Fibroblast of gingiva (primary cell): ENCODE measurements around the gene NCK1.

Source experiments
- DNase-seq: peaks from one replicate; pipeline ENCODE4 v3.0.0-alpha.2; 2011; ENCODE audit warnings: low read depth

NCK1 gene

DNA sequence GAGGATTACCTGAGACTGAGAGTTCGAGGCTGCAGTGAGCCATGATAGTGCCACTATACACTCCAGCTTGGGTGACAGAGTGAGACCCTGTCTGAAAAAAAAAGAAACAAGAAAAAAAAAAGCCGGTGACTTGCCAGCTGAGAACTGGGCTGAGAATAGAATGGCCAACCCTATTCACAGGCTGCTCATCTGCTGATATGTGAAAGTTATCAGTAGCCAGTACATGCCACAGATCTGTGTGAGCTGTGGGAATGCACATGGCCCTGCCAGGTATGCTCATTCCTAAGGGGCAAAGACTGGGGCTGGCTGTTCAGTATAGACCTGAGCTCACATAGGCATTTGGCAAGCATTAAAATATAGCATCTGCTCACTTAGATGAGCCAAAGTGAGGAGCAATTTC lies 126.6 kb downstream of the NCK1 start:
- no peak for DNase-seq

DNA sequence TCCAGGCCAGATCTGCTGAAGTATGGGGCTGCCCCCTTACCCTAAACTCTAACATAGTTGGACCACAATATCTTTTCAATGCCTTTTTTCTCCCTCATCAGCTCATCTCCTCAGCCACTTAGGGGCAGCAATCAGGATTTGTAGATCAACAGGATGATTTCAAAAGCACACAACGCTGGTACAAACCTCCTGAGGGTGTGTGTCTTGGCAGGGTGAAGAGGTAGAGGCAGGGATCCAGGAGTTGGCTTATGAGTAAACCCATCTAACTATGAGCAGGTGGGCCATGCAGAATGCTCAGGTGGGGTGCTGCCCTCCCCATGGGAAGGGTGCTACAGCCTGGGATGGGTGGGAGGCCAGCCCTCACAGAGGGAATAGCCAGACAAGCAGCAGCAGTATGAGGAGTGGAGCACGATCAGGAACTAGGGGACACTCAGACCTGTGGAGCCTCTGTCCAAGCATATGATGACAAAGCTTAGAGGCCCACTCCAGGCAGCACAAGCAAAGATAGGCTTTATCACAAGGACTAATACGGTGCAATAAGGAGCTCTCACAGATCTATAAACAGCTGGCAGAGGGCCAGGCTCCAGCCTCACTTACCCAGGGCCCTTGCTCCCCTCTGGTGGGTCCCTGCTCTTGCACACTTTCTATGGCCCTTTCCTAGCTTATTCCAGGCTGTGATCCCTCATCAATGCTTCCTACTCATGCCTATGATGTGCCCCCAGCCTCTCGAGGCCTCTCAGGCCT lies 127.9 kb downstream of the NCK1 start:
- no peak for DNase-seq

DNA sequence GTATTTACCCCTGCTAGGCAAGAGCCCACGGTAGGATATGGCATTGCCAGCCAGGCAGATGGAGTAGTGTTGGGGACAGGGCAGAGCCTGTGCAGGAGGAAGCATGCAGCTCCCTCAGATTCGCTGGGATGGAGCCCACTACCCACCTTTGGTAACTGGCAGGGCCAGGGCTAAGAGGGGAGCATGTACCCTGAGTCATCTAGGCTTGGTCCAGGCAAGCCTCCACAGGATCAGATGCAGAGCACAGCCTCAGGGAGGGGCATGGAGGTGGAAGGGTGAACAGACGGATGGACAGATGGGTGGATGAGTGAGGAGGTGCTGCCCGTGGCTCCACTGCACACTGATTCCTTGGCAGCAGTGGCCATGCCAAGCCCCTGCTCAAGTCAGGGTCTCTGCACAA lies 128.8 kb downstream of the NCK1 start:
- DNase-seq: no peak

DNA sequence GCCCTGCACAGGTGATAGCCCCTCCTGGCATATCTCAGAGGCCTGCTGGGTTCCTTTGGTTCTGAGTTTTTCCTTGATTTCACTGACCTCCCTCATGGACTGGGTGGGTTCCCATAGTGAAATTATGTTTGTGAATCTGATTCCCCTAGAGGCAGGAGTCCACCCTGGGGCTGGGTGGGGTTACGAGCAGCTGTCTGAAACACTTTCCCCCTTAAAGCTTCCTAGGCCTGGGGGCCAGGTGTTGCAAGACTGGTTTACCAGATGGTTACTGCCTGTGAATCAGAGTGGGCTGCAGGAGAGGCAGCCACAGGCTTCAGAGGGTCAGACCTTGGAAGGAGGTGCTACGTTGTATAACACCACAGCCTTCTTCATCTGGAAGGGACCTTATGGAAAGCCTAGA lies 130.1 kb downstream of the NCK1 start:
- no peak for DNase-seq

DNA sequence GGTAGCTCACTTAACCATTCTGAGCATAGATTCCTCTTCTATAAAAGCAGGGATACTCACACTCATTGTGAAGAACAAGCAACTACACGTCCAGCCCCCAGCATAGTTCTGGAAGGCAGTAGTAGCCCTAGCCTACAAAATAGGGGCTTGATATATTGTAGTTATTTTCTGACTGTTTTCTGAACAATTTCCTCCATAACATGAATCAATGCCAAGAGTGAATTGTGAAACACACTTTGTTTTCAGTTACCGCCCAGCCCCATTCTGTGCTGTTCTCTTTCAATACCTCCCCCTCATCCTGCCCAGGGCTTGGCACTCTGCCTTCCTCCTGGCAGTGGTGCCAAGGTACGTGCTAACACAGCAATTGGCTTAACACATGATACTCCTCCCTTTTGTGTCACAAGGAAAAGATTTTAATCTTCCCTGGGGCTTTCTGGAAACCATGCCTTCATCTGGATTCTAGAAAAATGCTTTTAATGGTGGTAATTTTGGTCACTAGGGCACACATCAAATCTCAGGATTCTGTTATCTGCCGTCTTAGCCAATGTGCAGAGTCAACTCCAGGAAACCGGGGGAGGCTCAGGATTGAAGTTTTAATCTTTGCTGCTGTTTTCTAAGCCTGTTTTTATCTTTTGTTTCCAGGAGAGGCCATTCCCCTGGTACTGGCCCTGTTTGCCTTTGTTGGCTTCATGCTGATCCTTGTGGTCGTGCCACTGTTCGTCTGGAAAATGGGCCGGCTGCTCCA lies 132.9 kb downstream of the NCK1 start:
- DNase-seq: peak; percentile 98

DNA sequence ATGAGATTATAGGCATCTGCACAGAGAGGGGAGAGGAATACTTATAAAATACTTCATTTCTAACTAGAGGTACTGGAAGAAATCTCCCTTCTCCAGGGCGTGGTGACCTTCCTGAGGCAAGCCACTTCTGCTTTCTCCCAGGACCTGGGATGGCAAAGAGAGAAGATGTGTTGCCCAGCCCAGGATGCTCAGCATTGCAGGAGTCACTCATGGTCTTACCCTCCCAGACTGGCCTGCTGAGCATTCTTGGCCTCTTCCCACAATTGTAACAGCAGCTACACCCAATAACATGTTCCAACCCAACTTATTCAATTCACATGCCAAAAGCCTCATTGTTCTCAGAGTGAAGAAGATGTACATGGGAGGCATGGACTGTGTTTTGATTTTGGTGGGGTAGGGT lies 133.6 kb downstream of the NCK1 start:
- DNase-seq: peak; percentile 43
